ENCODE measurements around the gene YIPF1.
"Not testable (repeated sequence)": the region's sequence is repeated elsewhere in the genome, so short reads cannot be mapped to it uniquely, and the experiment has no call there.

GRCh38 chr1:53881853-53882252, 7.7 kb downstream of the YIPF1 start:
- TF ChIP-seq ELF4 (CRISPR knock-in tag; IDR thresholded peaks at IDR 0.05; ENCODE audit: low read depth); CTCF (IDR thresholded peaks at IDR 0.05); JUN (CRISPR knock-in tag; IDR thresholded peaks at IDR 0.05): not testable (repeated sequence)
